Measurements from ENCODE around the gene AGMO.
A peak's percentile ranks its signal among the peaks of the same experiment; 100 is the strongest.

Gene AGMO

DNA sequence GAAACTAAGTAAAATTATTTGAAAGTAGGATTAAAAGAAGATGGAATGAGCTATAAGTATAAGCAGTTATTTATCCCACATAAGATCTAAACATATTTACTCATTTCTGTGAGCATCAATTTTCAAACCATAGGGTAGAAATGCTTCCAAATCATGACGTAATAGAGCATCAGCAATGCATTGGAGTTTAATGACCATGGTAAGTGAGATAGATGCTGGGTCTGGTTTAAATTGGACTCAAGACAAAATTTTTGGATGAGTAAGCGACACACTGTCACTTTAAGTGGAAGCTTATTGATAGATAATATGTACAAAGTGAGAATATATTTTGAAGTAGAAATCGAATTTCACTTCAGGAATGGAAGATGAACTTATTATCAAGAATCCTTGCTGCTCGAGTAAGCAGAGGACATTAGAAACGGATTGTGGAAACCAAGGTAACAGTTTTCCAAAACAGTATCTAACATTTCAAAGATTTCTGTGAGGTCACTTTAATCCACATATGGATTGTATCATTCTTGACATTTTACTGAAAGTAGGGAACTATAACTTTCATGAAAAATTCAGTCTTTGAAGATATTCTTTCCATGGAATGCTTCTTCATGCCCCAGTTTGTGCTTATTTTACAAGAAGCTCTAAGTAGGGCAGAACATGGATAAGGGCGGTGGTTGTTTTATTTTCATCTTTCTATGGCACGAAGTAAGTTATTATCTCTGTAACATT lies 85.8 kb downstream of the AGMO start:
- no peaks in the 10 kb centered on the region for H3K36me3 ChIP-seq (ENCODE audit: control insufficient read depth in 5 of 5, insufficient read depth in 5 of 5, low read length in 5 of 5)
- H3K27me3 ChIP-seq (ENCODE audit: control insufficient read depth in 5 of 5, insufficient read depth in 4 of 5, low read length in 5 of 5): no peaks in the 10 kb centered on the region
- no peaks in the 10 kb centered on the region for H3K4me1 ChIP-seq (ENCODE audit: control insufficient read depth in 5 of 5, insufficient read depth in 5 of 5, low read length in 5 of 5)
- H3K27ac ChIP-seq (ENCODE audit: low read depth, low read length): no peak overlapping the region
- H3K4me3 ChIP-seq (ENCODE audit: low read depth in 1 of 5, low read length in 5 of 5): peak overlapping the region in 1 of 5 donors; percentile 24
- no peaks in the 10 kb centered on the region for H3K9me3 ChIP-seq (ENCODE audit: control insufficient read depth in 5 of 5, low read length in 5 of 5)
- no peak overlapping the region for H3K9ac ChIP-seq (ENCODE audit: low read length in 5 of 5)

GRCh38 chr7:15471669-15471950 lies 90.2 kb downstream of the AGMO start:
- Histone ChIP-seq H3K27ac (ENCODE audit: low read depth, low read length) (no peak overlapping the region), H3K4me3 (ENCODE audit: low read depth in 1 of 5, low read length in 5 of 5) (no peak overlapping the region), H3K9me3 (ENCODE audit: control insufficient read depth in 5 of 5, low read length in 5 of 5) (no peaks in the 10 kb centered on the region), H3K27me3 (ENCODE audit: control insufficient read depth in 5 of 5, insufficient read depth in 4 of 5, low read length in 5 of 5) (no peaks in the 10 kb centered on the region), H3K4me1 (ENCODE audit: control insufficient read depth in 5 of 5, insufficient read depth in 5 of 5, low read length in 5 of 5) (no peaks in the 10 kb centered on the region), H3K9ac (ENCODE audit: low read length in 5 of 5) (no peak overlapping the region), H3K36me3 (ENCODE audit: control insufficient read depth in 5 of 5, insufficient read depth in 5 of 5, low read length in 5 of 5) (no peaks in the 10 kb centered on the region)

DNA sequence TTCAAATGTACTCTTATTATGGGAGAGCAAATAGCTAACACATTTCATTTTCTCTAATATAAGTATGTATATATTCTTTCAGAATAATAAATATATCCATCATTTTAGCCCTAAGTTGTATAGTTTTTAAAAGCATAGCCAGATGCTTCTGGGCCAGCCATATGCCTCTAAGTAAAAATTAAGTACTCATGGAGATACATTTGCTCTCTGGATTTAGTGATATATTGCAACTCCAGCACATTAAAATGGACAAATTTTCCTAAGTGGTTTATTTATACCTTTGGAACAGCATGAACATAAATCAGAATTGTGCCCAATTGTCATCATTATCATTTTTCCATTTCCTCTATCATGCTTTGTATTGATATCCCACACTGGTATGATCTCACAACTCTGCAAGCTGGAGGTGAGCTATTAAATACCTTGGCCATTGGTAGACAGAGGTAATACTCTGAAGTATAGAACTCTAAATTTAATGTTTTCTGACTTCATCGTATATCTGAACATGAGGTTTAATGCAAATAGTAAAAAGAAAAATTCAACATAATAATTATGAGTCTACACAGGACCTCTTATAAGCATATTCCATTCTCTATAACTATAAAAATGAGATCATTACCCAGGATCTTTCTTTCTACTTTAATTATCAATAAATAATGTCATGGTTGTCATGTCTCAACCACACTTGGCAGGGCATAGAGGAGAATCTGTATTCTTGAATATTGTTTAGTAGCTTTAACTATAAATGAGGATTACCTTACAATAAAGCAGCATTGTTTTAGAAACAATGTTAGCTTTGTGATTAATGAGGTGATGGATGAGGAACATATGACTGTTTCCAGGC lies 90.8 kb downstream of the AGMO start:
- Histone ChIP-seq H3K9me3 (ENCODE audit: control insufficient read depth in 5 of 5, low read length in 5 of 5) (no peaks in the 10 kb centered on the region), H3K27me3 (ENCODE audit: control insufficient read depth in 5 of 5, insufficient read depth in 4 of 5, low read length in 5 of 5) (no peaks in the 10 kb centered on the region), H3K36me3 (ENCODE audit: control insufficient read depth in 5 of 5, insufficient read depth in 5 of 5, low read length in 5 of 5) (no peaks in the 10 kb centered on the region), H3K9ac (ENCODE audit: low read length in 5 of 5) (no peak overlapping the region), H3K27ac (ENCODE audit: low read depth, low read length) (no peak overlapping the region), H3K4me3 (ENCODE audit: low read depth in 1 of 5, low read length in 5 of 5) (no peak overlapping the region), H3K4me1 (ENCODE audit: control insufficient read depth in 5 of 5, insufficient read depth in 5 of 5, low read length in 5 of 5) (no peaks in the 10 kb centered on the region)

DNA sequence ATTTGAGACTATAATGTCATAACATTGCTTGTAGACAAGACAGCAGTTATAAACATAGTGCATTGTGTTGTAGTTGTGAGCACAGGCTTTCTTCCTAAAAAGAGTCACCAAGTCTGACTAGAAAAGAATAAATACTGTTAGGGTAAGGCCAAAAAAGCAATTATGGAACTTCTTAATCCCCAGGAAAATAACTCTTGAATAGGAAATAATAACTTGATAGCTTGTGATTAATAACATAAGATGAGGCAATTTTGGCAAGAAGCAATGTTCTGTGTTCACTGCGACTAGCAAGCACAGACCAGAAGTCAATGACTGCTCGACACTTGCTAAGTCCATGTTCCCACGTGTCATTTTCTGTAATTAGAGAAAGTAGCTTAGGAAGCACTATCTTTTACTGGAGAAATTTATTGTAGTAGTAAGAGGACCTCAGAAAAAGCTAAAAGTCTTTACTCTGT lies 97.1 kb downstream of the AGMO start:
- no peaks in the 10 kb centered on the region for H3K27me3 ChIP-seq (ENCODE audit: control insufficient read depth in 5 of 5, insufficient read depth in 4 of 5, low read length in 5 of 5)
- H3K4me3 ChIP-seq (ENCODE audit: low read depth in 1 of 5, low read length in 5 of 5): no peak overlapping the region
- no peaks in the 10 kb centered on the region for H3K9me3 ChIP-seq (ENCODE audit: control insufficient read depth in 5 of 5, low read length in 5 of 5)
- H3K4me1 ChIP-seq (ENCODE audit: control insufficient read depth in 5 of 5, insufficient read depth in 5 of 5, low read length in 5 of 5): peaks cover 0 to 16% (median 6%) of the 10 kb centered on the region in 5 donors
- H3K27ac ChIP-seq (ENCODE audit: low read depth, low read length): peak overlapping the region; percentile 73
- H3K9ac ChIP-seq (ENCODE audit: low read length in 5 of 5): no peak overlapping the region
- no peaks in the 10 kb centered on the region for H3K36me3 ChIP-seq (ENCODE audit: control insufficient read depth in 5 of 5, insufficient read depth in 5 of 5, low read length in 5 of 5)

DNA sequence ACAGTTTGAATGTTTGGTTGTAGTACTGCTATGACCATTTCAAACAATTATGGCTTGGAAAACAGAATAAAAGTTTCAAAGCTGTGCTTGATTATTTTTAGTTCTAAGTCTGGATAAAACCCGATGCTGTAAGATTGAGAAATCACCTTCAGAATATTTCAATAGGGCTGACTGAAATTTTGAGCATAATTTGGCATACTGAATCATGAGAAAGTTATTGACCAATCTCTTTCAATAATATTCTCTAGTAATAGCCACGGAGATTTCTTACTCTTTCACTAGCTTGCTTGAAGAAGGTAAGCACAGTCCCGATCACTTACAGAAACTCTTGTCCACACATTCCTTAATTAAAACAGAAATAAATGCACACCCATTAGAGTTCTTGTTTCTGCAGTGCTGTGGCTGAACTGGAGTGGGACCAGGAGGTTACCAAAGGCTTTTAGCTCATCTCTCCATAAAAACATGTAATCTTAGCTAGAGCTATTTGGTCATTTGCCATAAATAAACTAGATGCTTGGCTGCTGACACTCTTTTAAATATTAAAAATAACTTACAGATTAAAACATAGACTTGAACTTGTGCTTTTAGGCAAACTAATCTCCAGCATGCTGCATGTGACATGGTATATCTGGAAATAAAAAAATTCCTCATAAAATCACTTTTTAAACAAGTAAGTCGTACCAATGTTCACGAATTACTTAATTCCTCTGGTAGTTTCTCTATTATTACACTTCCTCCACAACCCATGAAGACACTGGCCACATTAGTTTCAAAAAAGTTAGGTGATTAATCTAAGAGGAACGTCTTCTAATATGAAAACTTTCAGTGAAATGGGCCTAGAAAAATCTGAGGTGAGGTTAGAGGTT lies 97.8 kb downstream of the AGMO start:
- Histone ChIP-seq H3K36me3 (ENCODE audit: control insufficient read depth in 5 of 5, insufficient read depth in 5 of 5, low read length in 5 of 5) (no peaks in the 10 kb centered on the region), H3K4me1 (ENCODE audit: control insufficient read depth in 5 of 5, insufficient read depth in 5 of 5, low read length in 5 of 5) (peaks cover 0 to 17% (median 9%) of the 10 kb centered on the region in 5 donors), H3K27ac (ENCODE audit: low read depth, low read length) (peak overlapping the region; percentile 73), H3K4me3 (ENCODE audit: low read depth in 1 of 5, low read length in 5 of 5) (peak overlapping the region in 2 of 5 donors; percentile 28 to 29), H3K27me3 (ENCODE audit: control insufficient read depth in 5 of 5, insufficient read depth in 4 of 5, low read length in 5 of 5) (no peaks in the 10 kb centered on the region), H3K9ac (ENCODE audit: low read length in 5 of 5) (no peak overlapping the region), H3K9me3 (ENCODE audit: control insufficient read depth in 5 of 5, low read length in 5 of 5) (no peaks in the 10 kb centered on the region)

DNA sequence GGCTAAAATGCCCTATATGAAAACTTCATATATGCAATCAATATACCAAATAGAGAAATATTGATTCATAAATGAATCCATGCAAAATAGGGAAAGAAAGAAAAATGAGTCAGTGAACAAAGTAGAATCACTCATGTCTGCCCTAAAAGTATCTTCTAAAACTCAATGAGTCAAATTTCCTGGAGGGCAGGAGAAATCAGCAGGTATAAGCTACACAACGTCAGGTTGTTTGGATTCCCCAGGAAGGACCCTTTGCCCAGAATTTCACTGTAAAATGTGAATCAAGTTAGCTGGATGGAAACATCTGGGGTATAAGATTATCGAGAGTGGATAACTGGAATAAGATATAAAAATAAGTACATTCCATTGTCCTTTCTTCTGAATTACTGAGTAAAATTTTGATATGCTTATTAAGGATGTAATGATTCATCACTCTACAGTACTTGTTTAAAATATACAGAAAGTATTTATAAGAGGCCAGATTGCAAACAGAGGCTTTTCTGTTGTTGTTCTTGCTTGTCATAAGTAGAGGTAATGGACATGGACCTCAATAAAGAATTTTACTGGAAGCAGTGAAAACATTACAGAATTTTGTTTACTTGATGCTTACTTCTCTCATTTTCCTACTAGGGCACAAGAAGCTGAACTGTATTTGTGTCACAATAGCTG lies 99.0 kb downstream of the AGMO start:
- no peaks in the 10 kb centered on the region for H3K36me3 ChIP-seq (ENCODE audit: control insufficient read depth in 5 of 5, insufficient read depth in 5 of 5, low read length in 5 of 5)
- no peaks in the 10 kb centered on the region for H3K27me3 ChIP-seq (ENCODE audit: control insufficient read depth in 5 of 5, insufficient read depth in 4 of 5, low read length in 5 of 5)
- no peak overlapping the region for H3K9ac ChIP-seq (ENCODE audit: low read length in 5 of 5)
- peak overlapping the region; percentile 13 for H3K27ac ChIP-seq (ENCODE audit: low read depth, low read length)
- no peak overlapping the region for H3K4me3 ChIP-seq (ENCODE audit: low read depth in 1 of 5, low read length in 5 of 5)
- H3K9me3 ChIP-seq (ENCODE audit: control insufficient read depth in 5 of 5, low read length in 5 of 5): no peaks in the 10 kb centered on the region
- peaks cover 0 to 21% (median 11%) of the 10 kb centered on the region in 5 donors for H3K4me1 ChIP-seq (ENCODE audit: control insufficient read depth in 5 of 5, insufficient read depth in 5 of 5, low read length in 5 of 5)

DNA sequence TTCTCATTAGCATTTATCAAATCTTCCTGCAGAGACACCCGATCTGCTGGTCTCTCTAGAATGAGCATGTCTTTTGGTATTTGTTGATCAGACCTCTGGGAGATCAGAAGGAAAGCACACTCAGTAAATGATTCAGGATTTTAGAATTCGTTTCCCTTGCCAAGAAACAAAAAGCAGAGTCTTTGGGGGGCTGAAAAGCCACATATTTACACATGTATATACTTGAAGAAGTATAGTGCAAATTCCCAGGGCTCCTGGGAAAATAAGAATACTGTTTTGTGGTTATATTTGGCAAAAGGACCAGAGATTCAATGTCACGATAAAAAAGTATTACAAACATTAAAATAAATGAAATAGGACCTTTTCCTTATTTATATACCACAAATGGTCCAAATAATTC lies 100.2 kb downstream of the AGMO start:
- Histone ChIP-seq H3K4me3 (ENCODE audit: low read depth in 1 of 5, low read length in 5 of 5) (no peak overlapping the region), H3K9me3 (ENCODE audit: control insufficient read depth in 5 of 5, low read length in 5 of 5) (no peaks in the 10 kb centered on the region), H3K27me3 (ENCODE audit: control insufficient read depth in 5 of 5, insufficient read depth in 4 of 5, low read length in 5 of 5) (no peaks in the 10 kb centered on the region), H3K9ac (ENCODE audit: low read length in 5 of 5) (no peak overlapping the region), H3K36me3 (ENCODE audit: control insufficient read depth in 5 of 5, insufficient read depth in 5 of 5, low read length in 5 of 5) (no peaks in the 10 kb centered on the region), H3K4me1 (ENCODE audit: control insufficient read depth in 5 of 5, insufficient read depth in 5 of 5, low read length in 5 of 5) (peaks cover 0 to 21% (median 11%) of the 10 kb centered on the region in 5 donors), H3K27ac (ENCODE audit: low read depth, low read length) (peak overlapping the region; percentile 13)

DNA sequence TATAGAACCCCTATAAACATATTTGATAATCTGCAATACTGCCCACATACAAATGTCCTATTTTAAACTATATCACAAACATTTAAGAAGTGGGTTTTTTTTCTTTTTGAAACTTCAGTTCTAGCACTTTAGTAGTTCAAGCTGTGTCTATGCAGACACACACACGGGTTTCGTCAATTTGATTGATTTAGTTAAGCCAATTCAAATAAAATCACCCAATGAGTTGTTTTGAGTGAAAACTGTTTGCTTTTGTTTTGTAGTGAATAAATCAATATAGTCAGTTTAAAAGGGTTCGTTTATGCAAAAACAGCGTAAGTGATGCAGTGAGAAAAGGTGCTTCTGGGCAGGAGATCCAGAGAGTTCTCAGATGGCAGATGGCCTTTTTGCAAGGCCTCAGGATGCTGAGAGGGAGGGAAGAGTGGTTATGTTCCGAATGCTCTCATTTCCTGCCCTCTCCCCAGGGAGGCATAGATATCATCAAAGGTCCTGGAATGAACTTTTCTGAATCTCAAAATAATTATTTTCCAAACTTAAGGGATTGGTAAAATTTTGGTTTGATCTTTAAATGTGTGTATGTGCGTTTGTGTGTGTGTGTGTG lies 102.7 kb downstream of the AGMO start:
- Histone ChIP-seq H3K36me3 (ENCODE audit: control insufficient read depth in 5 of 5, insufficient read depth in 5 of 5, low read length in 5 of 5) (no peaks in the 10 kb centered on the region), H3K9me3 (ENCODE audit: control insufficient read depth in 5 of 5, low read length in 5 of 5) (no peaks in the 10 kb centered on the region), H3K27me3 (ENCODE audit: control insufficient read depth in 5 of 5, insufficient read depth in 4 of 5, low read length in 5 of 5) (no peaks in the 10 kb centered on the region), H3K4me1 (ENCODE audit: control insufficient read depth in 5 of 5, insufficient read depth in 5 of 5, low read length in 5 of 5) (peaks cover 0 to 12% (median 7%) of the 10 kb centered on the region in 5 donors), H3K4me3 (ENCODE audit: low read depth in 1 of 5, low read length in 5 of 5) (no peak overlapping the region), H3K9ac (ENCODE audit: low read length in 5 of 5) (no peak overlapping the region), H3K27ac (ENCODE audit: low read depth, low read length) (no peak overlapping the region)

Measured in subcutaneous abdominal adipose tissue (tissue), 5 donors.